ENCODE measurements around the gene NMRAL1. TPM values are rescaled to one million over a fixed set of nuclear protein-coding genes. Genes with fewer than 3 reads are reported as not detected.
A peak's percentile ranks its signal among the peaks of the same experiment; 100 is the strongest.

The NMRAL1 gene
- total RNA-seq: 10 to 100 TPM; 18.8 to 25.3 TPM
- long read RNA-seq, donor 1, partial matches to known transcripts: 2 of 9 reads
- long read RNA-seq, donor 1, other reads (novel, unspliced or antisense): 1 of 9 reads
- long read RNA-seq, donor 2, transcript NMRAL1-201 (6 exons, 1,376 nt): major isoform, 27 of 67 reads
- long read RNA-seq, donor 2, transcript NMRAL1-202 (6 exons, 1,233 nt): minor isoform, 24 of 67 reads
- long read RNA-seq, donor 2, partial matches to known transcripts: 1 of 67 reads
- long read RNA-seq, donor 2, other reads (novel, unspliced or antisense): 13 of 67 reads

- intact Hi-C loops (cut with DNase I): no loop called here
- DNase-seq (ENCODE audit: low spot score): peak; percentile 95
These were observed at the start of gene NMRAL1 for GRCh38 chr16:4474192-4474961. NMRAL1 (minus strand) TSS chr16:4474625; CDS start chr16:4474132, 493 bp downstream.

GRCh38 chr16:4523686-4524085, 49.3 kb upstream of the NMRAL1 start:
- no peak for DNase-seq (ENCODE audit: low spot score)
- intact Hi-C loops (cut with DNase I): no loop called here

- intact Hi-C loops (cut with DNase I): no loop called here
- no peak for DNase-seq (ENCODE audit: low spot score)
These were observed 47.7 kb upstream of the NMRAL1 start for GRCh38 chr16:4522051-4522581.

- DNase-seq (ENCODE audit: low spot score): no peak
- intact Hi-C loops (cut with DNase I): no loop called here
These were observed 46.5 kb upstream of the NMRAL1 start for GRCh38 chr16:4520913-4521312.

- DNase-seq (ENCODE audit: low spot score): no peak
- intact Hi-C loops (cut with DNase I): no loop called here
These were observed 45.0 kb upstream of the NMRAL1 start for GRCh38 chr16:4519274-4520058.

GRCh38 chr16:4517812-4518680, 43.6 kb upstream of the NMRAL1 start:
- intact Hi-C loops (cut with DNase I): no loop called here
- no peak for DNase-seq (ENCODE audit: low spot score)

- no peak for DNase-seq (ENCODE audit: low spot score)
- intact Hi-C loops (cut with DNase I): no loop called here
These were observed 41.3 kb upstream of the NMRAL1 start for GRCh38 chr16:4515611-4516233.

- DNase-seq (ENCODE audit: low spot score): no peak
- intact Hi-C loops (cut with DNase I): no loop called here
These were observed 40.2 kb upstream of the NMRAL1 start for GRCh38 chr16:4514606-4515005.

GRCh38 chr16:4513881-4514280, 39.5 kb upstream of the NMRAL1 start:
- intact Hi-C loops (cut with DNase I): no loop called here
- no peak for DNase-seq (ENCODE audit: low spot score)

GRCh38 chr16:4513086-4513860, 38.8 kb upstream of the NMRAL1 start:
- intact Hi-C loops (cut with DNase I): no loop called here
- DNase-seq (ENCODE audit: low spot score): no peak

- no peak for DNase-seq (ENCODE audit: low spot score)
- intact Hi-C loops (cut with DNase I): no loop called here
These were observed 38.0 kb upstream of the NMRAL1 start for GRCh38 chr16:4512473-4512872.

GRCh38 chr16:4511441-4512082, 37.1 kb upstream of the NMRAL1 start:
- no peak for DNase-seq (ENCODE audit: low spot score)
- intact Hi-C loops (cut with DNase I): no loop called here

- intact Hi-C loops (cut with DNase I): no loop called here
- no peak for DNase-seq (ENCODE audit: low spot score)
These were observed 36.5 kb upstream of the NMRAL1 start for GRCh38 chr16:4510747-4511426.

GRCh38 chr16:4510131-4510530, 35.7 kb upstream of the NMRAL1 start:
- intact Hi-C loops (cut with DNase I): no loop called here
- no peak for DNase-seq (ENCODE audit: low spot score)

GRCh38 chr16:4509420-4509819, 35.0 kb upstream of the NMRAL1 start:
- DNase-seq (ENCODE audit: low spot score): no peak
- intact Hi-C loops (cut with DNase I): loop anchor here in 1 of 2 donors (5.0 kb wide), 1 partner anchor 38 kb away; no protein-coding TSS in a partner anchor

- no peak for DNase-seq (ENCODE audit: low spot score)
- intact Hi-C loops (cut with DNase I): loop anchor here in 1 of 2 donors (5.0 kb wide), 1 partner anchor 38 kb away; no protein-coding TSS in a partner anchor
These were observed 34.4 kb upstream of the NMRAL1 start for GRCh38 chr16:4508806-4509205.
